ENCODE data around the gene FBXL19. TPM values are rescaled to one million over a fixed set of nuclear protein-coding genes. Genes with fewer than 3 reads are reported as not detected.

Gene FBXL19
- total and polyA plus RNA-seq, 2 of the 13 experiments (the other 11 are each of a cell fraction or from before 2014, with no cell fraction given), result 6.0 to 13.7 TPM

GRCh38 chr16:30896889-30897733 is 26.3 kb upstream of the FBXL19 start (continued):
- no peak for TF ChIP-seq ZBTB10 (CRISPR knock-in tag; IDR thresholded peaks at IDR 0.05; ENCODE audit: borderline replicate concordance)
- no peak for TF ChIP-seq TP53 (CRISPR knock-in tag; conservative IDR thresholded peaks at IDR 0.05)
- TF ChIP-seq STAT5B (CRISPR knock-in tag; IDR thresholded peaks at IDR 0.05), result no peak
- peak; percentile 27; the same call in 1 of the 2 replicates for TF ChIP-seq NFYB (CRISPR knock-in tag; IDR thresholded peaks at IDR 0.05)
- TF ChIP-seq ZBTB21 (CRISPR knock-in tag; IDR thresholded peaks at IDR 0.05), result no peak
- TF ChIP-seq AGO2 (optimal IDR thresholded peaks at IDR 0.05; ENCODE audit: low read depth, low read length), result no peak
- no peak for TF ChIP-seq BCL3 (CRISPR knock-in tag; IDR thresholded peaks at IDR 0.05)
- no peak for TF ChIP-seq ZNF567 (CRISPR knock-in tag; IDR thresholded peaks at IDR 0.05; ENCODE audit: borderline replicate concordance)
- TF ChIP-seq ZNF652 (CRISPR knock-in tag; IDR thresholded peaks at IDR 0.05; ENCODE audit: borderline replicate concordance, low read depth), result no peak
- TF ChIP-seq ZFYVE20 (CRISPR knock-in tag; IDR thresholded peaks at IDR 0.05; ENCODE audit: borderline replicate concordance, low read depth), result no peak
- TF ChIP-seq ZFP37 (CRISPR knock-in tag; IDR thresholded peaks at IDR 0.05; ENCODE audit: borderline replicate concordance), result no peak
- no peak for TF ChIP-seq PHF21A (CRISPR knock-in tag; IDR thresholded peaks at IDR 0.05)
- TF ChIP-seq ARNTL (CRISPR knock-in tag; IDR thresholded peaks at IDR 0.05), result no peak
- no peak for TF ChIP-seq ZNF367 (CRISPR knock-in tag; IDR thresholded peaks at IDR 0.05; ENCODE audit: borderline replicate concordance)
- TF ChIP-seq ZBTB43 (CRISPR knock-in tag; conservative IDR thresholded peaks at IDR 0.05), result no peak
- TF ChIP-seq ZNF329 (CRISPR knock-in tag; IDR thresholded peaks at IDR 0.05; ENCODE audit: low read depth), result no peak
- TF ChIP-seq TARDBP (CRISPR knock-in tag; IDR thresholded peaks at IDR 0.05), result 0 out of 2 replicates have a peak, but pooled peaks have one; percentile 11
- TF ChIP-seq, protein P1, sequence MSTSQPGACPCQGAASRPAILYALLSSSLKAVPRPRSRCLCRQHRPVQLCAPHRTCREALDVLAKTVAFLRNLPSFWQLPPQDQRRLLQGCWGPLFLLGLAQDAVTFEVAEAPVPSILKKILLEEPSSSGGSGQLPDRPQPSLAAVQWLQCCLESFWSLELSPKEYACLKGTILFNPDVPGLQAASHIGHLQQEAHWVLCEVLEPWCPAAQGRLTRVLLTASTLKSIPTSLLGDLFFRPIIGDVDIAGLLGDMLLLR (CRISPR knock-in tag; IDR thresholded peaks at IDR 0.05), result peak; percentile 28; the same call in 1 of the 2 replicates
- TF ChIP-seq MAFK (conservative IDR thresholded peaks at IDR 0.05 in 1 of 2, IDR thresholded peaks at IDR 0.05 in 1 of 2; ENCODE audit: low read length in 2 of 2), result peak; percentile 25; a peak in 2 of 4 replicates
- peak; percentile 83; the same call in 1 of the 2 replicates for TF ChIP-seq HES4 (CRISPR knock-in tag; IDR thresholded peaks at IDR 0.05; ENCODE audit: borderline replicate concordance)
- TF ChIP-seq TEF (CRISPR knock-in tag; IDR thresholded peaks at IDR 0.05), result no peak
- TF ChIP-seq ZNF841 (CRISPR knock-in tag; IDR thresholded peaks at IDR 0.05; ENCODE audit: borderline replicate concordance), result no peak
- no peak for TF ChIP-seq ZNF101 (CRISPR knock-in tag; IDR thresholded peaks at IDR 0.05; ENCODE audit: borderline replicate concordance, low read depth)

Data from HepG2 (cell line).